HuH-7.5 (cell line): ENCODE measurements around the gene CISD2.
"Not testable (repeated sequence)": the region's sequence is repeated elsewhere in the genome, so short reads cannot be mapped to it uniquely, and the experiment has no call there.

Experiments used
- DNase-seq: peaks from one replicate; pipeline ENCODE4 v3.0.0; 2011; ENCODE audit warnings: low spot score

The CISD2 gene, protein sequence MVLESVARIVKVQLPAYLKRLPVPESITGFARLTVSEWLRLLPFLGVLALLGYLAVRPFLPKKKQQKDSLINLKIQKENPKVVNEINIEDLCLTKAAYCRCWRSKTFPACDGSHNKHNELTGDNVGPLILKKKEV

DNA sequence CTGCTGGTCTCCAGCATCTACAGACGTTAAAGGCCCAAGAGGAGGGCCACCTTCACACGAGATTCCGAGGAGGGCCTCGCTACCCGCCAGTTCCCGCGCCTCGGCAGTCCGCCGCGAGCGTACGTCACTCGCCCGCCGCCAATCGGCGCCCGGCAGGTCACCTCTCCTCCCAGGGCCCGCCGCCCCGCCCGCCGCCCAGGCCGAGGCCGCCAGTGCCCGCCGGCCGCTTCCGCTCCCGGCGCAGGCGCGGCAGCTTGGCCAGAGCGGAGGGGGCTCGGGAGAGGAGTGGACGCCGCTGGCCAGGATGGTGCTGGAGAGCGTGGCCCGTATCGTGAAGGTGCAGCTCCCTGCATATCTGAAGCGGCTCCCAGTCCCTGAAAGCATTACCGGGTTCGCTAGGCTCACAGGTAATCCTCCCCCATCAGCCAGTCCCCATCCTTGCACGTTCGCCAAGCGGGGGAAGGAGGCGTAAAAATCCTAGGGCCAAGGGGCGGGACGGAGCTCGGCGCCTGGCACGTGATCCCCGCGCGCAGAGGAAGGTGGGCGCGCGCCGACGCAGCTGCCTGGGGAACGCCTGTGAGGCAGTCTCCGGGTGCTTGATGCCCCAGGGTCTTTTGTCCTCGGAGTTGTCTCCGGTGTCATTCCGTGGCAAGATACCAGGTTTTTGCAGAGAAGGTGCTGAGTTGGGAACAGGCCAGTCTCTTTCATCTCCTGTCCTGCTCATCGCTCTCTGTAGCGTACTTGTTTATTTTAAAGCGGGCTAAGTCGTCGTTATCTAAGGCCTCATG, at the start of gene CISD2:
CISD2 (plus strand) TSS at position 212 of the 788 bp plus-strand sequence; CDS start at position 305, 93 bp downstream.
- DNase-seq: peak; percentile 53

DNA sequence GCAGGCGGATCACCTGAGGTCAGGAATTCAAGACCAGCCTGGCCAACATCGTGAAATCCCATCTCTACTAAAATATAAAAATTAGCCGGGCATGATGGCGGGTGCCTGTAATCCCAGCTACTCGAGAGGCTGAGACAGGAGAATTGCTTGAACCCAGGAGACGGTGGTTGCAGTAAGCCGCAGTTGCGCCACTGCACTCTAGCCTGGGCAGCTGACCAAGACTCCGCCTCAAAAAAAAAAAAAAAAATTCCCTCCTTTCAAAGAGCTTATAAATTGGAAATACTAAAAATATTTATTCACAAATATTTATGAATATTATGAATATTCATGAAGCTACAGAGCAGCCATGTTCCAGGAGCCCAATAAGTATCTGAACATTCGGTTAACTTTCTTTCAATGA, 49.7 kb upstream of the CISD2 start:
- DNase-seq: not testable (repeated sequence)

GRCh38 chr4:102819588-102820365, 49.0 kb upstream of the CISD2 start:
- no peak for DNase-seq

GRCh38 chr4:102823464-102823863, 45.3 kb upstream of the CISD2 start:
- DNase-seq: no peak

DNA sequence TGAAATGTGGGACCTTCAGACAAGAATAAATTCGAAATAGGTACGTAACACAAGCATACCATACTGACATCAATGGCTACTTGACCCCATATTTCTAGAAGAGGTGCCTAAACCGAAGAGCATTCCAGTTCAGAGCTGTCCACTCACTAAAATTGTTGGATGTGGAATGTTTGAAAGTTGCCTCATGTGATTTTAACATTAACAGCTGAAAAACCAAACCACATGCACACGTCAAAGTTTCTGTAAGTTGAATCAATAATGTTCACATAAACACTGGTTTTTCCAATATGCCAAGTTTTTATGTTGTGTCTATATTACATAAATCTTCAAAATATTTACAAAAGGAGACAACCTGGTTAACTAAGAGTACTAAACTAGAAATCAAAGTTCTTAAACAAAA, 44.9 kb upstream of the CISD2 start:
- no peak for DNase-seq

DNA sequence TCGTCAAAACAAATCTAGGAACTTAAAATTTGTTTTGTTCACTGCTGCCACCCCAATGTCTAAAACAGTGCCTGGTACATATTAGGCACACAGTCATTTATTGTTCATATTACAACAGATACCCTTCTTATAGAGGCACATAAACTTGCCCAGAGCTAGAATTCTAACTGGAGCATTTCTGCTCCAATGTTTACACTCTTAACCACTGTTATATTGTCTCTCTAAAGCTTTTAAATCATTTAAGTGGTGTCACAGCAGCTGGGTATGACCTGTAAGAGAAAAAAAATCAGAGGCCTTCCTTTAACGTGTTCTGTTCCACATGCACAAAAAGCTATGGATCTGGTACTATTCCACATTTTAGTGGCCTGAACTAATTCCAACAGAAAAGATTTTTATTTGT, 44.4 kb upstream of the CISD2 start:
- DNase-seq: no peak

DNA sequence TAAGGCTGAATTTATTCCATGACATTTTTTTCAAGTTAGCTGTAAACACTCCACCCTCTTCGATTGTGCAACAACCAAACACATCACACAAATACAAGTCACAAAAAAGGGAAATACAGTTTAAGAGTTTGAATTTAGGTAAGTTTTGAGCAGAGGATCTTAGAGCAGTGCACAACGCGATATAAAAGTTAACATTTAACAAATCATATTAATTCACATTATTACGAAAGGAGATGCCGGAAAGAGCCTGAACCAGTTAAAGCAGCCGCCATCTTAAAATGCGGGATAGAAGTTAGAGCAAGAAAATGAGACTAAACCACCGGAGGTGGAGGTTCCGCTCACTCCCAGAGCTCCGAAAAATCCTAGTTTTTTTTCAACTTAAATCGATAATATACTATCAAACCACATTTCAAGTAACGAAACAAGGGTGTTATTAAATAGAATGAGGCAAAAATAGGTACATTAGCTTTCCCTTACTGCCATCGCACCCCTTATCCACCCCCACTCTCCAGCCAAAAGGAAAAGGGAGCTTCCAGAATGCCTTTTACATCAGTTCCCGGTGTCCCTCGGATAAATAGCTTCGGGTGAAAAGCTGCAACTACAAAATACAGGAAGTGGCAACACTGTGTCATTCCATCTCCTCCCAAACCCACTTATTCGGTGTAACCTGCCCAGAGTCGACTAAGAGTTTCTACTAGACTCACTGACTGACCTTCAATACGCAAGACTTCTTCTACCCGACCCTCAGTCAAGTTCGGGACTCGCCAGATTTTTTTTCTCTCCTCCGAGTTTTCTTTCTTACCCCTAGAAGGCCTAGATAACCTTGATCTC, 43.3 kb upstream of the CISD2 start:
- DNase-seq: no peak

DNA sequence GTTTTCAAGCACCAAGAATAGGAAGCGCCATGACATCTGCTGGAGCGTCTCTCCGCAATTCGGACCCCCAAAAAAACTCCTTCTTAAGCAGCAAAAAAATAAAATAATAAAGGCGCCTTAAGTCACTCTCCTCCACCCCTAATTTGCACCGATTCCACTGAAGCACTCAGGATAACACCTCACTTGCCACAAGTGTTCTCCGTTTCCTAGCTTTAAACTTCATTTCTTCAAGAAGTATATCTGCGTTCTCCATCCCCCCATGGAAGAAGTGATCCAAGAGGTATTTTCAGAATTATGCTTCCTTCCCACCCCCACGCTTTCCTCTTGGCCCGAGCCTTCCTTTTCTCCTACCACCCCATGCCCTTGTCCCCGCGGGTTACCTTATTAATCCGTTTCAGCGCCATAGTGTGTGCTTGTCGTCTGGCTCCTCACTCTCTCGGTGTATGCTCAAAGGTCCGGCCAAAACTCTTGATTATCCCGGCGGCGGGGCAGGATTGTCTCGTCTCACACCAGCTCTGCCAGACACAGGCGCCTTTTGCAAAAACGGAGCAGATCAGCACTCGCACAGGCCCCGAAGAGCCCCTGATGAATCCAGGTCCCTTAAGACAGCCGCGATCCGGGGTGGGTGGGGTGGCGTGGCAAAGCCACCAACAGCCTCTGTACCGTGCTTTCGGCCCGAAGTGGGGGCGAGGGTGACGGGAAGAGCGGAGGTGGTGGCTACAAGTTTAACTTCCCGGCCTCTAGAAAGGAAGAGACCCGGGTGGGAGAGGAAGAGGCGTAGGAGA, 42.5 kb upstream of the CISD2 start:
- no peak for DNase-seq

- DNase-seq: peak; percentile 25
Measured at GRCh38 chr4:102826890-102827673, 41.7 kb upstream of the CISD2 start, which contains the start of gene UBE2D3. UBE2D3 (minus strand) TSS chr4:102827551; CDS start chr4:102826508, 1,043 bp downstream.

DNA sequence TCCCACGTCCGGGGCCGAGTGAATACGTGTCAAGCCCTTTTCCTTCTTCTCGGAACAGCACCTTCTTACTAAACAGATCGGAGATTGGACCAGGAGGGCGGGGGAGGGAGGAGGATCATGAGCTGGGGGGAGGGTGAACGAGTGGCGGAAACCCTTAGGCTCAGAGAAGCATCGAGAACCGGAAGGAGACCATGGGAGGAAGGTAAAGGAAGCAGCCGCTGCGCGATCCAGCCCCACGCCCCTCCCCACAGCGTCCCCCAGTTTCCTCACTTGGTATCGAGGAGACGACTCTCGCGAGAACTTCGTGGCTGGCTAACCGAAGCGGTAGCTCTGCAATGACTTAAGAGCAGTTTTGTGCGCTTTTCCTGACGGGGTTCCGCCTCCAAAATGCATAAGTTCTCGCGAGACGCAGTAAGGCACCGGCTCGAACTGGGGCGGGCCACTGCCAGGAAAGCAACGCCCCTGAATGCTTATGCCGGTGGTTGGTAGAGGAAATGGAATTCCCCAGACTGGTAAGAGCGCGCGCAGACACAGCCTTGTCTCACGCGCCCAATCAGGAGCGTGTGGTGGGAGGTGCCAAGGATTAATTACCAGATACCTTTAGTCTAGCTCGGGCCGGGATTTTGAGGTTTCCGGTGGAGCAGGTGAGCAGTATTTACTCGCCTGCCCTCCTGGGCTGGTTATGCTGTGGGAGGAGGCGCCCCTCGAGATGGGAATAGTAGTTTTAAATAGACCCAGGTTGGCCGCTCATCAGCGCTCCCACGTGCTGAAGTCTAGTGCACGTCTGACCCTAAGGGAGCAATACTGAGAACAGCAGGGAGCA, 40.9 kb upstream of the CISD2 start:
- DNase-seq: peak; percentile 39

DNA sequence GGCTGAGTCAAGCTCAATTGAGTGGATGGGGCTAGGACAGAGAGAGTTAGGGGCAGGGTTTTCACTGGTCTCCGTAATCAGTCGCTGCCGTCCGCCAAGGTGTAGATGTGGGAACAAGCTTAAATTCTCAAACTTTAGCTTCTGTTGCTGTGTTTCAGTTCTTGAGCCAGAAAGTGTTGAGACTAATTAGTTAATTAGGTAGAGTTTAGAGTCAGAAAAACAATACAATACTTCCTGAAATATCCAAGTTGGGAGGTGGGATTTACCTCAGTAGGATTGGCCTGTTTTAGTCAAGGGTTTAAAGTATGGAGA, 40.3 kb upstream of the CISD2 start:
- DNase-seq: no peak

GRCh38 chr4:102829803-102830202, 39.0 kb upstream of the CISD2 start:
- no peak for DNase-seq

GRCh38 chr4:102832105-102832504, 36.7 kb upstream of the CISD2 start:
- no peak for DNase-seq

DNA sequence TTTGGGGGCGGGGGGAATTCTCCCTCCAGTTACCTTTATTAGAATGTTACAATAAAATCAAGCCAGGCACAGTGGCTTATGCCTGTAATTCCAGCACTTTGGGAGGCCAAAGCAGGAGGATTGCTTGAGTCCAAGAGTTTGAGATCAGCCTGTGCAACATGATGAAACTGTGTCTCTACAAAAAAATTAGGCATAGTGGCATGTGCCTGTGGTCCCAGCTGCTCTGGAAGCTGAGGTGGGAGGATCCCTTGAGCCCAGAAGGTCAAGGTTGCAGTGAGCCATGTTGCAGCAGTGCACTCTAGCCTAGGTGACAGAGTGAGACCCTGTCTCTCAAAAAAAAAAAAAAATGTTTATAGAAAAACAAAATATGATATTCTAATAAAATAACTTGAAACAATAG, 36.1 kb upstream of the CISD2 start:
- no peak for DNase-seq

- no peak for DNase-seq
Measured at GRCh38 chr4:102836596-102836995, 32.2 kb upstream of the CISD2 start.

- no peak for DNase-seq
Measured at GRCh38 chr4:102842367-102842766, 26.4 kb upstream of the CISD2 start.

DNA sequence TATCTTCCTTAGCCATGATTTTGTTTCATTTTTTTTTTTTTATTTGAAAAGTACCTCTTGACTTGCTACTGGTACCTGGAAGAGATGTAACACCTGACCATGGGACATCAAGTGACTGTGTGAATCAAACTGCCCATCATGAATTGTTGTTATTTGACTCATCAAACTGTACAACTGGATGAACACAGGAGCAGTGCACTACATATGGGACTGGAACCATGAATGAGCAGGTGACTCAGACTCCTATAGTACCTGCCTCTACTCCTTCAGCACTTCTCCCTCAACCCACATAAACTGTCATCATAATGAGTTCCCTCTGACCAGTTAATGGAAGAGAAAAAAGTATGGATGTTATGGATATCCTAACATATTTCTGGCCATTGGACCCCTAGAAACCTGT, 25.5 kb upstream of the CISD2 start:
- no peak for DNase-seq

DNA sequence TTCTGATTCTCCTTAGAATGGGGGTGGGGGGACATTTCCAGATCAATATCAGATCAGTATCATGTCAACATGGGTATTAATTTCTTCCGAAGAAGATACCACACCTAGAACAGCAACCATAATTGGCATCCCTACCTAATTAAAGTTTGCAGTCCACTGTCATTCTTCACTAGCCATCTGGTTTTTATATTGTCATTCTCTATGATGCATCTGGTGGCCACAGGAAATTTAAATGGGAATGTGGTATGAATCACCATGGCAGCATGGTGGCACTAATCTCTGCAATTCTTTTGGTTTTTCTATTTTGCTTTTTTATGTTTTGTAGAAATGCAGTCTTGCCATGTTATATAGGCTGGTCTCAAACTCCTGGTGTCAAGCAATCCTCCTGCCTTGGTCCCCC, 24.9 kb upstream of the CISD2 start:
- no peak for DNase-seq

DNA sequence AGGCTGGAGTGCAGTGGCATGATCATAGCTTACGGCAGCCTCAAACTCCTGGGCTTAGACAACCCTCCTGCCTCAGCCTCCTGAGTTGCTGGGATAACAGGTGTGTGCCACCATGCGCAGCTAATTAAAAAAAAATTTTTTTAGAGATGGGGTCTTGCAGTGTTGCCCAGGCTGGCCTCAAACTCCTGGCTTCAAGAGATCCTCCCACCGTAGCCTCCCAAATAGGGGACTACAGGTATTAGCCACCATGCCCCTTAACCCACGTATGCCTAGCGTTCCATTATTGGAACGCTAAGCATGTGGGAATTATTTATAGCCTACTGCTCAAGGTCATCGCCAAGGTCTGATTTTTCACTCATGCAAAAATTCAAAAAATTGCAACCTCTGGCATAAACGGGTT, 21.1 kb upstream of the CISD2 start:
- no peak for DNase-seq

DNA sequence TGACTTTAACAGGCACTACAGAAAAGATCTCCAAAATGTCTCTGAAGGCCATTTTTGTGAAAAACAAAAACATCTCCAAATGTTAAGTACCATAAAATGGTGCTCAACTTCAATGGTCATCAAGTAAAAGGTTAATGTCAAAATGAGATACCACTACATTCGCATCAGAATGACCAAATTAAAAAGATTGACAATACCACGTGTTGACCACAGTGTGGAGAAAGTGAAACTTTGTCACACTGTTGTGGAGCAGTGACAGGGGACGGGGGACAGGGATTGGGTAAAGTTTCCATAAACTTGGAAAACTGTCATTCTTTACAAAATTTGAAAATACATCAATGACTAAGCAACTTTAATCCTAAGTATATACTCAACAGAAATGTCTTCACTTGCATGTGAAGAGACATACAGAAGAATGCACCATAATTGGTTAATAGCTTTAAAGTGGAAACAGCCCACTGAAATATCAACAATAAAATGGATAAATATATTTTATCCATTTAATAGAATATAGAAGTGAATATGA, 19.1 kb upstream of the CISD2 start:
- no peak for DNase-seq
